Loucy (cell line): Measurements from ENCODE around the gene ZNF607.
"Not testable (repeated sequence)": the region's sequence is repeated elsewhere in the genome, so short reads cannot be mapped to it uniquely, and the experiment has no call there.

Source experiments
- H2AFZ ChIP-seq: fragments of 200-600 bp; sonication (generic); 2 replicates; pipeline ENCODE4 v1.6.0; 2016; ENCODE audit warnings: antibody characterized with exemption, mild to moderate bottlenecking, low read length, moderate library complexity
- H3F3A ChIP-seq: fragments of 200-600 bp; 2 replicates; pipeline ENCODE4 v1.6.0; 2016; ENCODE audit warnings: antibody characterized with exemption, low read depth, mild to moderate bottlenecking
- H3K27me3 ChIP-seq: fragments of 200-600 bp; sonication (generic); 2 replicates; pipeline ENCODE4 v1.6.1; 2014; ENCODE audit warnings: low read length, mild to moderate bottlenecking; ENCODE audit not compliant: insufficient read depth, poor library complexity, severe bottlenecking
- H3K36me3 ChIP-seq: fragments of 200-600 bp; sonication (generic); 2 replicates; pipeline ENCODE4 v1.6.1; 2016; ENCODE audit warnings: low read length; ENCODE audit not compliant: insufficient read depth
- H3K4me1 ChIP-seq: fragments of 200-600 bp; sonication (generic); 2 replicates; pipeline ENCODE4 v1.5.1; 2014; ENCODE audit warnings: low read length, mild to moderate bottlenecking; ENCODE audit not compliant: insufficient read depth, poor library complexity, severe bottlenecking
- H3K4me2 ChIP-seq: fragments of 200-600 bp; sonication (generic); 2 replicates; pipeline ENCODE4 v1.6.0; 2014; ENCODE audit warnings: antibody characterized with exemption, low read length, low read depth, mild to moderate bottlenecking; ENCODE audit not compliant: poor library complexity, severe bottlenecking
- H3K4me3 ChIP-seq: fragments of 200-600 bp; sonication (generic); 2 replicates; pipeline ENCODE4 v1.5.1; 2014; ENCODE audit warnings: low read length, mild to moderate bottlenecking, mixed read lengths; ENCODE audit not compliant: poor library complexity, severe bottlenecking
- H3K79me2 ChIP-seq: fragments of 200-600 bp; sonication (generic); 2 replicates; pipeline ENCODE4 v1.6.1; 2014; ENCODE audit warnings: low read length; ENCODE audit not compliant: insufficient read depth
- H3K9ac ChIP-seq: fragments of 200-600 bp; sonication (generic); 2 replicates; pipeline ENCODE4 v1.6.0; 2014; ENCODE audit warnings: mild to moderate bottlenecking, low read depth, low read length, moderate library complexity; ENCODE audit not compliant: poor library complexity, severe bottlenecking
- H3K9me2 ChIP-seq: fragments of 200-600 bp; sonication (generic); replicated peaks from 2 replicates; pipeline ENCODE4 v1.6.1; 2016; ENCODE audit warnings: low read depth, low read length, mixed read lengths
- H3K9me3 ChIP-seq: fragments of 200-600 bp; sonication (generic); 2 replicates; pipeline ENCODE4 v1.6.1; 2014; ENCODE audit warnings: mild to moderate bottlenecking, antibody characterized with exemption, low read length, low read depth; ENCODE audit not compliant: insufficient read depth
- H4K20me1 ChIP-seq: fragments of 200-600 bp; sonication (generic); 2 replicates; pipeline ENCODE4 v1.6.0; 2014; ENCODE audit warnings: antibody characterized with exemption, low read length, mild to moderate bottlenecking; ENCODE audit not compliant: insufficient read depth, poor library complexity, severe bottlenecking
- CTCF ChIP-seq: fragments of 200-600 bp; sonication (generic); conservative IDR thresholded peaks from 2 replicates; pipeline ENCODE4 v1.5.1; 2014; ENCODE audit warnings: mild to moderate bottlenecking, antibody characterized with exemption, low read length
- EZH2phosphoT487 ChIP-seq: fragments of 200-600 bp; IDR thresholded peaks from 2 replicates; pipeline ENCODE4 v1.6.1; 2018; ENCODE audit warnings: antibody characterized with exemption, mild to moderate bottlenecking, moderate library complexity, borderline replicate concordance

Gene ZNF607

GRCh38 chr19:37691881-37692504 lies 27.6 kb downstream of the ZNF607 start:
- no peak for TF ChIP-seq EZH2phosphoT487
- TF ChIP-seq CTCF, result no peak
- Histone ChIP-seq H3K79me2 (no peaks in the 10 kb centered on the region), H3K9ac (peak overlapping the region; percentile 74), H3K4me1 (no peaks in the 10 kb centered on the region), H3K27me3 (no peaks in the 10 kb centered on the region), H3K36me3 (no peaks in the 10 kb centered on the region; the same call in 1 of the 2 replicates), H3K4me3 (peak overlapping the region; percentile 76), H3F3A (no peaks in the 10 kb centered on the region), H3K9me2 (no peaks in the 10 kb centered on the region), H2AFZ (peak overlapping the region; percentile 95), H3K4me2 (peak overlapping the region; percentile 67), H4K20me1 (no peaks in the 10 kb centered on the region), H3K9me3 (no peaks in the 10 kb centered on the region)

GRCh38 chr19:37683520-37683919 lies 36.0 kb downstream of the ZNF607 start:
- no peaks in the 10 kb centered on the region for H3K4me1 ChIP-seq
- H2AFZ ChIP-seq, result no peak overlapping the region
- H3K79me2 ChIP-seq, result no peaks in the 10 kb centered on the region
- no peak for TF ChIP-seq EZH2phosphoT487
- no peak for TF ChIP-seq CTCF
- H3K36me3 ChIP-seq, result no peaks in the 10 kb centered on the region
- H4K20me1 ChIP-seq, result no peaks in the 10 kb centered on the region
- H3K9me3 ChIP-seq, result no peaks in the 10 kb centered on the region; the same call in 1 of the 2 replicates
- H3K27me3 ChIP-seq, result no peaks in the 10 kb centered on the region
- H3K4me2 ChIP-seq, result no peak overlapping the region
- H3K9me2 ChIP-seq, result no peaks in the 10 kb centered on the region
- H3K4me3 ChIP-seq, result no peak overlapping the region
- no peaks in the 10 kb centered on the region for H3F3A ChIP-seq
- H3K9ac ChIP-seq, result no peak overlapping the region

GRCh38 chr19:37669450-37669914 lies 50.1 kb downstream of the ZNF607 start:
- Histone ChIP-seq H3F3A (no peaks in the 10 kb centered on the region), H3K9ac (no peak overlapping the region), H3K4me3 (no peak overlapping the region), H4K20me1 (no peaks in the 10 kb centered on the region), H3K79me2 (no peaks in the 10 kb centered on the region), H3K9me3 (peaks cover 31% of the 10 kb centered on the region; the same call in 1 of the 2 replicates), H3K4me2 (no peak overlapping the region), H3K9me2 (no peaks in the 10 kb centered on the region), H2AFZ (no peak overlapping the region), H3K4me1 (no peaks in the 10 kb centered on the region), H3K27me3 (no peaks in the 10 kb centered on the region), H3K36me3 (no peaks in the 10 kb centered on the region)
- no peak for TF ChIP-seq CTCF
- TF ChIP-seq EZH2phosphoT487, result no peak

- H3K27me3 ChIP-seq, H3K9me3 ChIP-seq, H3K9me2 ChIP-seq, H3K36me3 ChIP-seq, H2AFZ ChIP-seq, H3K9ac ChIP-seq, H3F3A ChIP-seq: not testable (repeated sequence)
- Histone ChIP-seq H4K20me1 (peaks cover 16% of the 10 kb centered on the region), H3K79me2 (peaks cover 30% of the 10 kb centered on the region), H3K4me1 (peaks cover 34% of the 10 kb centered on the region), H3K4me2 (peak overlapping the region; percentile 96), H3K4me3 (peak overlapping the region; percentile 92)
Observed at GRCh38 chr19:37657157-37657556, 62.4 kb downstream of the ZNF607 start.
